Astrocyte of the cerebellum (primary cell): Measurements from ENCODE around the gene KLRD1.

Experiments
- DNase-seq: peaks from one replicate; pipeline ENCODE4 v3.0.0-alpha.2; 2011; ENCODE audit warnings: low read depth
- H3K4me3 ChIP-seq: 2 replicates; pipeline ENCODE4 v1.5.1; 2011; ENCODE audit warnings: mild to moderate bottlenecking, low read depth, low read length, moderate library complexity
- CTCF ChIP-seq: IDR thresholded peaks from 2 replicates; pipeline ENCODE4 v1.5.1; 2012; ENCODE audit warnings: low read length, low read depth, moderate library complexity, mild to moderate bottlenecking; ENCODE audit errors: missing control alignments
- in situ Hi-C: cut with HindIII; loops from 2 replicates; pipeline ENCODE4 v1.10.0; 2017; ENCODE audit warnings: low sequenced_read_pairs

KLRD1 gene

GRCh38 chr12:10307630-10308029, at the start of gene KLRD1:
Gene KLRD1, plus strand, starts transcription at chr12:10307870. Its CDS starts 208 bp downstream, at chr12:10308078.
- no peak for TF ChIP-seq CTCF
- DNase-seq: peak; percentile 31
- H3K4me3 ChIP-seq: no peak within 1 kb of the TSS
- in situ Hi-C loops: no loop called here

GRCh38 chr12:10260927-10261326, 46.7 kb upstream of the KLRD1 start:
- in situ Hi-C loops: no loop called here
- H3K4me3 ChIP-seq: no peak overlapping the region
- no peak for TF ChIP-seq CTCF
- no peak for DNase-seq

- no peak overlapping the region for H3K4me3 ChIP-seq
- TF ChIP-seq CTCF: no peak
- in situ Hi-C loops: no loop called here
- no peak for DNase-seq
These were observed 39.6 kb upstream of the KLRD1 start for GRCh38 chr12:10268037-10268436.

- no peak for DNase-seq
- in situ Hi-C loops: no loop called here
- no peak for TF ChIP-seq CTCF
- H3K4me3 ChIP-seq: no peak overlapping the region
These were observed 35.2 kb upstream of the KLRD1 start for GRCh38 chr12:10272467-10272866.

GRCh38 chr12:10276774-10277173, 30.9 kb upstream of the KLRD1 start:
- in situ Hi-C loops: no loop called here
- no peak for TF ChIP-seq CTCF
- no peak overlapping the region for H3K4me3 ChIP-seq

GRCh38 chr12:10278104-10278503, 29.6 kb upstream of the KLRD1 start:
- H3K4me3 ChIP-seq: no peak overlapping the region
- TF ChIP-seq CTCF: no peak
- no peak for DNase-seq
- in situ Hi-C loops: no loop called here

More at GRCh38 chr12:10276774-10277173, 30.9 kb upstream of the KLRD1 start:
- DNase-seq: peak; percentile 47

- DNase-seq: no peak
- in situ Hi-C loops: no loop called here
- no peak overlapping the region for H3K4me3 ChIP-seq
- no peak for TF ChIP-seq CTCF
These were observed 27.7 kb upstream of the KLRD1 start for GRCh38 chr12:10279937-10280336.
